Measurements from ENCODE around the gene B4GAT1. TPM values are rescaled to one million over a fixed set of nuclear protein-coding genes. Genes with fewer than 3 reads are reported as not detected.
"Not testable (repeated sequence)": the region's sequence is repeated elsewhere in the genome, so short reads cannot be mapped to it uniquely, and the experiment has no call there.

B4GAT1 gene
- total RNA-seq, 1 donor from 2014 or later: 20.4 TPM

DNA sequence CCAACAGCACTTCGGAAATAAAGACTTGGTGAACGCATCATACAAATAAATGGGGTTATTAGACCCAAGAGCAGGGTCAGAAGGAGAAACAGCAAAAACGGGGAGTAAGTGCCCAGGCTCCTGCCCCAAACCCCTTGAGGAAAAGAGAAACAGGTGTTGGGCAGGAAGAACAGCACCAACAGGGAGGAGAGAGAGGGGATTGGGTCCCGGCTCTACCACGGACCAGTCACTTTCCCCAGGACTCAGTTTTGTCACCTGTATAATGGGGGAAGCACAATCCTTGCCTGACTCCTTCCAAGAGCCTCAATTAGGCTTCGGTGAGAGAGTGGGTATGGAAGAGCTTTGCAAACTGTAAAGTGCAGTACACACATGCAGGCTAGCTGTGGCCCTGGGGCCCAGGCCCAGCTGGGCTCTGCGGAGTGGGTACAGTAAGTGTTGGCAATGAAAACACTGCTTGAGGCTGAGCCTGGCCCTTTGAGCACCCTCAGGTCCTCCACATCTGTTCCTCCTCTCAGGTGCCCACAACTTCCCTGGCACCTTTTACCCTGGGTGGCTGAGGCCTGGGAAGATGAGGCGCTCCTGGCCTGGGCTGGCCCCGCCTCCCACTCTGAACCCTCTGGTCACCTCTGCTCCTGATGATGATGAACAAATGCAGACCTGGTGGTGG lies 15.2 kb upstream of the B4GAT1 start:
- H3K27me3 ChIP-seq (ENCODE audit: control insufficient read depth, insufficient read depth, low read length): no peaks in the 10 kb centered on the region
- TF ChIP-seq, protein P1, sequence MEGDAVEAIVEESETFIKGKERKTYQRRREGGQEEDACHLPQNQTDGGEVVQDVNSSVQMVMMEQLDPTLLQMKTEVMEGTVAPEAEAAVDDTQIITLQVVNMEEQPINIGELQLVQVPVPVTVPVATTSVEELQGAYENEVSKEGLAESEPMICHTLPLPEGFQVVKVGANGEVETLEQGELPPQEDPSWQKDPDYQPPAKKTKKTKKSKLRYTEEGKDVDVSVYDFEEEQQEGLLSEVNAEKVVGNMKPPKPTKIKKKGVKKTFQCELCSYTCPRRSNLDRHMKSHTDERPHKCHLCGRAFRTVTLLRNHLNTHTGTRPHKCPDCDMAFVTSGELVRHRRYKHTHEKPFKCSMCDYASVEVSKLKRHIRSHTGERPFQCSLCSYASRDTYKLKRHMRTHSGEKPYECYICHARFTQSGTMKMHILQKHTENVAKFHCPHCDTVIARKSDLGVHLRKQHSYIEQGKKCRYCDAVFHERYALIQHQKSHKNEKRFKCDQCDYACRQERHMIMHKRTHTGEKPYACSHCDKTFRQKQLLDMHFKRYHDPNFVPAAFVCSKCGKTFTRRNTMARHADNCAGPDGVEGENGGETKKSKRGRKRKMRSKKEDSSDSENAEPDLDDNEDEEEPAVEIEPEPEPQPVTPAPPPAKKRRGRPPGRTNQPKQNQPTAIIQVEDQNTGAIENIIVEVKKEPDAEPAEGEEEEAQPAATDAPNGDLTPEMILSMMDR (IDR thresholded peaks at IDR 0.05; ENCODE audit: insufficient read depth, low read length, poor library complexity, severe bottlenecking): no peak
- H3K36me3 ChIP-seq (ENCODE audit: control insufficient read depth, insufficient read depth, low read length): no peaks in the 10 kb centered on the region
- DNase-seq (ENCODE audit: low read depth): no peak
- no peak overlapping the region for H3K4me3 ChIP-seq (ENCODE audit: low read depth, low read length)

DNA sequence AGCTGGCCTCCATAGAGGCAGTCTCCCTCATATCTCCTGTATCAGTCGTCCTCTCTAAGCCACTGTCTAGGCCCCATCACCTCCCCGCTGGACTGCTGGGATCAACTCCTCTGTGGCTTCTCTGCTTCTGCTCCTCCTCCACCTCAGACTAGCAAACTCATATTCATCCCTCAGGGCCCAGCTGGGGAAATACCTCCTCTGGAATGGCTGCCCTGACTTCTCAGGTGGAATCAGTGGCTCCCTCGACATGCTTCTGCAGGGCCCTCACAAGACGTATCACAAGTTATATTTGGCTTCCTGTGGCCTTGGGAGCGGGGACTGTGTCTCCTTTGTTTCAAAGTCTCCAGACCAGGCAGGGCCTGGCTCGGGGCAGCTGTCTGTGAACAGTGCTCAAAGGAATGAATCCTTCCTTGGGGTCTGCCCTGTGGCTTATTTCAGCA lies 14.1 kb upstream of the B4GAT1 start:
- no peak for DNase-seq (ENCODE audit: low read depth)
- Histone ChIP-seq H3K4me3 (ENCODE audit: low read depth, low read length) (no peak overlapping the region), H3K36me3 (ENCODE audit: control insufficient read depth, insufficient read depth, low read length) (no peaks in the 10 kb centered on the region), H3K27me3 (ENCODE audit: control insufficient read depth, insufficient read depth, low read length) (no peaks in the 10 kb centered on the region)
- TF ChIP-seq, protein P1 (IDR thresholded peaks at IDR 0.05; ENCODE audit: insufficient read depth, low read length, poor library complexity, severe bottlenecking): no peak

DNA sequence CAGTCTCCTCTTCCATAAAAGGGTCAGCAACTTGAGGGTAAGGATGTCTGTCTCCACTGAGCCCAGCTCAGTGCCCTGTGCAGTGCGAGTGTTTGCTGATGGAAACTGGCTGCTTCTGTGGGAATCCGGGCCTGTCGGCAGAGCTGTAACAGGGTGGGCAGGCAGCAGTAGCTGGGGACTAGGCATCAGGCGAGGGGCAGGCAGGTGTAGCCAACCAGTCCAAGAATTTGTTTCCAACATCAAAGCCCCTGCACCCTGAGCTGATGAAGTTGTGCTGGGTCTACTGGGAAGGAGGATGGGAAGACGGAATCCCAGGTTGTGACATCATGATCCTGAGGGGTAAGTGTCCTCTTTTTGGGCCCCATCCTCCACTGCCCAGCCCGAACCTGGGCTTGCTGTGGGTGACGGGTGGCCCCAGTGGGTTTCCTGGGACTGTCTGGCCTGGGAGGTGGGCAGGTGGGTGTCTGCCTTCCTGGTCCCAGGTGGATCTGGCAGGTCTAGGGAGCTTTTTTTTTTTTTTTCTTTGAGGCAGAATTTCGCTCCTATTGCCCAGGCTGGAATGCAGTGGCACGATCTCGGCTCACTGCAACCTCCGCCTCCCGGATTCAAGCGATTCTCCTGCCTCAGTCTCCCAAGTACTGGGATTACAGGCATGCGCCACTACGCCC lies 13.1 kb upstream of the B4GAT1 start:
- DNase-seq (ENCODE audit: low read depth): no peak
- Histone ChIP-seq H3K4me3 (ENCODE audit: low read depth, low read length) (no peak overlapping the region), H3K27me3 (ENCODE audit: control insufficient read depth, insufficient read depth, low read length) (no peaks in the 10 kb centered on the region), H3K36me3 (ENCODE audit: control insufficient read depth, insufficient read depth, low read length) (no peaks in the 10 kb centered on the region)
- TF ChIP-seq, protein P1 (IDR thresholded peaks at IDR 0.05; ENCODE audit: insufficient read depth, low read length, poor library complexity, severe bottlenecking): no peak

DNA sequence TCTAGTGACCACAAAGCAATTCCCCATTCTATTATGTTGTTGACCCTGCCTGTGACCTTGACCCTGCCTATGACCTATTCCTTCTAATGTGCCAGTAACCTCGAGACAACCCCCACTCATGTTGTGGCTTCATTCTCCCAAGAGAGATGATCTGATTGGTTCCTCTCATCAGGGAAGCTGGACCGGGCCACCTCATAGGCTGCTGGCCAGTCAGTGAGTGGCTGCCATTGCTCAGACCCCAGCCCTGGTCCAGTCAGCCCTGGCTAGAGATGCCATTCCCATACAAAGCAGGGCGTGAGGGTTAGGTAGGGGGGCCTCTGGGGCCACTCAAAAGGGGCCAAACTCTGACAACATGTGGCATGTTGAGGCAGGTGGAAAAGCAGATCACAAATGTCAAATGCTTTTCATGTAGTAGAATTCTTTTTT lies 12.2 kb upstream of the B4GAT1 start:
- no peaks in the 10 kb centered on the region for H3K27me3 ChIP-seq (ENCODE audit: control insufficient read depth, insufficient read depth, low read length)
- TF ChIP-seq, protein P1 (IDR thresholded peaks at IDR 0.05; ENCODE audit: insufficient read depth, low read length, poor library complexity, severe bottlenecking): no peak
- no peak overlapping the region for H3K4me3 ChIP-seq (ENCODE audit: low read depth, low read length)
- H3K36me3 ChIP-seq (ENCODE audit: control insufficient read depth, insufficient read depth, low read length): no peaks in the 10 kb centered on the region
- DNase-seq (ENCODE audit: low read depth): no peak

DNA sequence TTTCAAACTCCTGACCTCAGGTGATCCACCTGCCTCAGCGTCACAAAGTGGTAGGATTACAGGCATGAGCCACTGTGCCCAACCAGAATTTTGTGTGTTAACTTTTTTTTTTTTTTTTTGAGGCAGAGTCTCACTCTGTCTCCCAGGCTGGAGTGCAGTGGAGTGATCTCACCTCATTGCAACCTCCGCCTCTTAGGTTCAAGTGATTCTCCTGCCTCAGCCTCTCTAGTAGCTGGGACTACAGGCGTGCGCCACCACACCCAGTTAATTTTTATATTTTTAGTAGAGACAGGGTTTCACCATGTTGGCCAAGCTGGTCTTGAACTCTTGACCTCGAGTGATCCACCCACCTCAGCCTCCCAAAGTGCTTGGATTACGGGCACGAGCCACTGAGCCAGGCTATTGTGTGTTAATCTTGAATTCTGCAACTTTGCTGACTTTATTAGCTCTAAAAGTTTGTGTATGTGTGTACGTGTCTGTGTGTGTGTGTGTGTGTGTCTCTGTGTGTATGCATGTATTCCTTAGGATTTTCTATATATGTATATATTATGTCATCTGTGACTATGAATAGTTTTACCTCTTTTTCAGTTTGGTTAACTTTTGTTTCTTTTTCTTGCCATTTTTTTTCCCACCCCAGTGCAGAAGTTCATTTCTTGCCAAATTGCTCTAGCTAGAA lies 3.3 kb upstream of the B4GAT1 start:
- H3K4me3 ChIP-seq (ENCODE audit: low read depth, low read length); H3K36me3 ChIP-seq (ENCODE audit: control insufficient read depth, insufficient read depth, low read length); H3K27me3 ChIP-seq (ENCODE audit: control insufficient read depth, insufficient read depth, low read length); DNase-seq (ENCODE audit: low read depth): not testable (repeated sequence)

DNA sequence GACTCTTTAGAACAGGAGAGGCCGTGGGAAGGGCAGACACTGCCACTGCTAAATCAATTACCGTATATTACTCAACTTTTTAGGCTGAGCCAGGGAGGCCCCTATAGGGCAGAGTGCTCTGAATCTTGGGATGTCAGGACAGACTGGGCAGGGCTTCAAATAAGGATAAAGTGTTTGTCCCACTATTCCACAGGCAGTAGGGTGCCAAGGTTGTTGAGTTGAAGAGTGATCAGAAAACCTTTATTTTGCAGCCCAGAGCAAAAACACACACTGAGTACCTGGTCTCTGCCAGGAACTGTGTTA lies 1.6 kb upstream of the B4GAT1 start:
- TF ChIP-seq, protein P1 (IDR thresholded peaks at IDR 0.05; ENCODE audit: insufficient read depth, low read length, poor library complexity, severe bottlenecking): no peak
- Histone ChIP-seq H3K27me3 (ENCODE audit: control insufficient read depth, insufficient read depth, low read length) (no peaks in the 10 kb centered on the region), H3K36me3 (ENCODE audit: control insufficient read depth, insufficient read depth, low read length) (no peaks in the 10 kb centered on the region), H3K4me3 (ENCODE audit: low read depth, low read length) (no peak overlapping the region)
- no peak for DNase-seq (ENCODE audit: low read depth)
